Fibroblast of pulmonary artery (primary cell): ENCODE data around the gene EXOC6B.

Experiments used
- DNase-seq: peaks from one replicate; pipeline ENCODE4 v3.0.0-alpha.2; 2010; ENCODE audit warnings: low read depth
- H3K4me3 ChIP-seq: replicated peaks from 2 replicates; pipeline ENCODE4 v1.5.1; 2011; ENCODE audit warnings: low read depth, mild to moderate bottlenecking, control low read depth, low read length, moderate library complexity
- CTCF ChIP-seq: IDR thresholded peaks from 2 replicates; pipeline ENCODE4 v1.5.1; 2011; ENCODE audit warnings: mild to moderate bottlenecking, control low read depth, low read length, inconsistent platforms; ENCODE audit errors: missing control alignments

EXOC6B gene

DNA sequence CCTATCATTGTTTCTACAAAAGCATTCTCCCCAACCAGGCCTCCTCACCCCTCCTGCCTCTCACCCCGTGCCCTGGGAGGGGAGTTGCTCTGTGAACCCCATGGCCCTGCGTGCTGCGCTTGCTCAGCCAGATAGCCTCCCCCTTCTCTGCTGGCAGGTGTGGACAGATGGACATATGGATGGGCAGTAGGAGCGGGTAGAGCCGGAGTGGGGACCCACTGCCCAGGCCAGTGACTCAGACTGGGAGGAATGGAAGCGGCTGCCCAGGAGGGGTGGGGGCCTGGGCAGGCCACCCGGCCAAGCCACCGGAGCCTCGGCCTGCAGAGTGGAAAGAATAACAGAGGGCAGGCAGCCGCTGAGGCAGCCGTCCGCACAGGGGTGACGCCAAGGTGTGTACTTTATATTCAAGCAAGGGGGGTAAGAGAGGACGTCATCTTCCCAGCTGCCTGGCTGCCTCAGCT is 686.9 kb downstream of the EXOC6B start:
- H3K4me3 ChIP-seq, result no peak overlapping the region
- TF ChIP-seq CTCF, result no peak
- no peak for DNase-seq

DNA sequence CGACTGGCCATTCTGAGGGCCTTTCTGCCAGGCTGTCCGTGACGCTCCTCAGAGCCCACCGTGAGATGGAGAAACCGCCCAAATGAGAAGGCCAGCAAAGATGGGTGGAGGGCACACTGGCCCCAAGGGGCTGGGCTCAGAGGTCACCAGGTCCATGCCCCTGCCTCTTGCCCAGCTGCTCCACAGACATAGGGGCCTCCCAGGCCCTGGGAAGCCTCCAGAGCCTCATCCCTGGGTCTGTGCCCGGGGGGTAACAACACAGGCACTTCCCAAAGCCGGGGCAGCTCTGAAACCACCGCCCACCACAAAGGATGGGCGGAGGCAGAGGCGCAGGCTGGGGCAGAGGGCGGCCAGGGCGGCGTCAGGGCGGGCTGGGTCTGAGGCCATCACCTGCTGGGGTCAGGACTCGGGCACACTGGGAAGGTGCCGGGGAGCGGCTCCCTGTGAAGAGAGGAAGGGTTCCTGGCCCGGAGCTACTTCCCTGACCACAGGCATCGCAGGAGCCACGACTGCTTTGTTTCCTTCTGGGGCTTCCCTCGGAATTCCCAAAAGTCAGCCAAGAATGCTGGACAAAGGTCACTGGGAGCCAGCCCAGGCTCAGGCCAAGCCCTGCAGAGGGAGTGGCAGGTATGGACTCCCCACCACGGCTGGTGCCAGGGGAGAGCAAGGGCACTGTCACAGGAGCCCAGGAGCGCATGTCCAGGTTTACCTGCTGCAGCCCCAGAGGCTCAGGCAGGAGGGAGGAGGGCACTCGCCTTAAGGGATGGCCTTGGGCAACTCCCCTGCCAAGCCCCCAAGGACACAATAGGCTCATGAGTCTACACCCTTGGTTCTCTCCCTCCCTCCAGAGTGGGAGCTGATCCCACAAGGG is 687.6 kb downstream of the EXOC6B start:
- no peak overlapping the region for H3K4me3 ChIP-seq
- no peak for TF ChIP-seq CTCF

GRCh38 chr2:72137498-72138010 is 688.3 kb downstream of the EXOC6B start:
- peak; percentile 33 for DNase-seq
- H3K4me3 ChIP-seq, result no peak overlapping the region
- TF ChIP-seq CTCF, result peak; percentile 94

More for the DNA sequence above, 687.6 kb downstream of the EXOC6B start:
- DNase-seq, result no peak

- no peak for DNase-seq
- TF ChIP-seq CTCF, result no peak
- H3K4me3 ChIP-seq, result no peak overlapping the region
Observed at GRCh38 chr2:72136933-72137497, 688.8 kb downstream of the EXOC6B start.

DNA sequence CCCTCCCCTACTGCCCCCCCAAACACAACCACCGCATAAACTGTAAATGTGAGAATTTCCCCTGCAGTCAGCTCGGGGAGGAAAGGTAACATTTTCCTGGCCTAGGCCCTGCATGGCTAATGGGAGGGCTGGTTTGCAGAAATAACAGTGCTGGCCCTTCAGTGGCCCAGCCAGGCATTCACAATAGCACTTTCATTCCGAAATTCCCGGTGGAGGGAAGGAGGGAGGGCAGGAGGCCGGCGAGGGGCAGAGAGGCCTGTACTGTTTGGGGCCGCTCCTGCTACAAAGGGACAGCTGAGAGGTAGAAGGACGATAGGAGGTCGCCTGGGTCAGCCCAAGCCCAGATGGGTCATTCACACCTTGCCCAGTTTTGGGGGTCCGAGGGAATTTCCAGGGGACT is 689.5 kb downstream of the EXOC6B start:
- no peak for TF ChIP-seq CTCF
- no peak for DNase-seq
- no peak overlapping the region for H3K4me3 ChIP-seq

GRCh38 chr2:72135921-72136320 is 689.9 kb downstream of the EXOC6B start:
- no peak for DNase-seq
- H3K4me3 ChIP-seq, result no peak overlapping the region
- TF ChIP-seq CTCF, result no peak
